Endothelial cell of umbilical vein (primary cell): ENCODE results near the gene DSEL. TPM values are rescaled to one million over a fixed set of nuclear protein-coding genes. Genes with fewer than 3 reads are reported as not detected.

Experiments used
- BruUV-seq: library from RNA; stranded (reverse); fragments of 400-500 nt; replicated peaks from 2 replicates; lab custom pipeline; 2021; lab: Mats Ljungman, UMichigan
- CTCF ChIA-PET: fragments of 300-600, 350-600 bp; sonication (Branson Sonifier 250); formaldehyde crosslinking; loops from one replicate; lab custom pipeline; 2021; ENCODE audit warnings: antibody characterized with exemption, inconsistent platforms; lab: Charles Lee
- POLR2A ChIA-PET: fragments of 300-600, 350-600 bp; sonication (Branson Sonifier 250); formaldehyde crosslinking; loops from one replicate; lab custom pipeline; 2021; ENCODE audit warnings: antibody characterized with exemption, inconsistent platforms; lab: Charles Lee
- DNase-seq: peaks from one replicate; pipeline ENCODE4 v3.0.0-alpha.2; 2011; ENCODE audit warnings: low read depth, low spot score
- FAIRE-seq: peaks from 2 replicates; lab custom pipeline; 2011; peaks lifted over from hg19 to GRCh38; lab: Jason Lieb, UNC
- H2AFZ ChIP-seq: 2 replicates; pipeline ENCODE4 v1.6.0; 2012; ENCODE audit warnings: low read depth, low read length, control low read depth, inconsistent platforms
- H3K27ac ChIP-seq: 2 replicates; pipeline ENCODE4 v1.5.1; 2011; ENCODE audit warnings: low read depth, mild to moderate bottlenecking, control low read depth, low read length, moderate library complexity; ENCODE audit not compliant: insufficient read depth
- H3K27me3 ChIP-seq, 2 experiments: 2 replicates each; pipeline versions ENCODE4 v1.6.0 to v1.6.1; 2011; ENCODE audit warnings: low read length in 2 of 2, mixed read lengths in 1 of 2; ENCODE audit not compliant: control insufficient read depth in 2 of 2, insufficient read depth in 2 of 2
- H3K36me3 ChIP-seq, 2 experiments: 2 replicates in 1 of 2; 3 replicates in 1 of 2; pipeline ENCODE4 v1.5.1; 2011; ENCODE audit warnings: low read length in 2 of 2, mild to moderate bottlenecking in 1 of 2, moderate library complexity in 1 of 2; ENCODE audit not compliant: control insufficient read depth in 2 of 2, insufficient read depth in 2 of 2; ENCODE audit errors: extremely low read depth in 1 of 2
- H3K4me1 ChIP-seq: 3 replicates; pipeline ENCODE4 v1.5.1; 2011; ENCODE audit warnings: mild to moderate bottlenecking, low read length; ENCODE audit not compliant: control insufficient read depth, insufficient read depth; ENCODE audit errors: extremely low read depth
- H3K4me2 ChIP-seq: 2 replicates; pipeline ENCODE4 v1.6.1; 2011; ENCODE audit warnings: low read length, control low read depth, mixed read lengths; ENCODE audit not compliant: insufficient read depth
- H3K4me3 ChIP-seq, 3 experiments: fragments of 200-600 bp in 1 of 3; sonication (generic), shearing (Covaris generic) in 1 of 3; replicated peaks in 1 of 3; 2 replicates each; pipeline ENCODE4 v1.5.1; 2011 to 2016; ENCODE audit warnings: control low read depth in 3 of 3, low read length in 3 of 3, mild to moderate bottlenecking in 2 of 3, inconsistent platforms in 1 of 3, low read depth in 1 of 3, moderate library complexity in 1 of 3; ENCODE audit not compliant: insufficient read depth in 1 of 3
- H3K79me2 ChIP-seq: 2 replicates; pipeline ENCODE4 v1.6.0; 2012; ENCODE audit warnings: low read length, inconsistent platforms; ENCODE audit not compliant: control insufficient read depth, insufficient read depth
- H3K9ac ChIP-seq: replicated peaks from 2 replicates; pipeline ENCODE3; 2011; ENCODE audit warnings: low read length, control low read depth; ENCODE audit not compliant: insufficient read depth; ENCODE audit errors: extremely low read depth
- H3K9me1 ChIP-seq: replicated peaks from 3 replicates; pipeline ENCODE4 v1.6.0; 2011; ENCODE audit warnings: mild to moderate bottlenecking, low read length; ENCODE audit not compliant: control insufficient read depth, insufficient read depth; ENCODE audit errors: extremely low read depth
- H3K9me3 ChIP-seq: replicated peaks from 2 replicates; pipeline ENCODE4 v1.5.1; 2012; ENCODE audit warnings: low read length, inconsistent platforms; ENCODE audit not compliant: control insufficient read depth, insufficient read depth
- H4K20me1 ChIP-seq: replicated peaks from 2 replicates; pipeline ENCODE3; 2011; ENCODE audit warnings: mild to moderate bottlenecking, low read length; ENCODE audit not compliant: control insufficient read depth, insufficient read depth; ENCODE audit errors: extremely low read depth
- FOS ChIP-seq: IDR thresholded peaks from 2 replicates; pipeline ENCODE4 v1.6.1; 2011; ENCODE audit warnings: mild to moderate bottlenecking, low read length, moderate library complexity, borderline replicate concordance; ENCODE audit not compliant: insufficient read depth
- GATA2 ChIP-seq: IDR thresholded peaks from 2 replicates; pipeline ENCODE4 v1.7.0; 2011; ENCODE audit warnings: low read depth, mild to moderate bottlenecking, moderate library complexity, mixed read lengths, low read length; ENCODE audit not compliant: insufficient read length, insufficient read depth
- JUN ChIP-seq: IDR thresholded peaks from 2 replicates; pipeline ENCODE4 v1.6.1; 2011; ENCODE audit warnings: borderline replicate concordance, low read depth; ENCODE audit not compliant: insufficient read length, insufficient read depth
- POLR2A ChIP-seq: IDR thresholded peaks from 2 replicates; pipeline ENCODE4 v1.6.1; 2012; ENCODE audit warnings: low read depth, mild to moderate bottlenecking, control low read depth, low read length
- dilution Hi-C: fragments of 300-500 bp; cut with MboI; formaldehyde crosslinking; loops from one replicate; pipeline ENCODE4 v1.15.0; 2019; ENCODE audit warnings: low sequenced_read_pairs; ENCODE audit not compliant: extremely low pct_ligation_motif_present
- intact Hi-C: fragments of 100-400 bp; cut with micrococcal nuclease; formaldehyde crosslinking; loops from one replicate; pipeline ENCODE4 v1.10.0; 2022
- polyA plus RNA-seq, 4 experiments: library from polyadenylated mRNA; depleted of rRNA in 3 of 4; stranded (reverse) in 3 of 4; unstranded in 1 of 4; fragments of >200 nt; gene quantifications; 2 replicates each; pipeline versions ENCODE4 v1.2.1 to v1.2.3, GENCODE V29; 2011 to 2012; ENCODE audit warnings: missing spikeins in 1 of 4
- total RNA-seq: library from RNA; stranded (reverse); gene quantifications from 2 replicates; pipeline ENCODE4 v1.2.3, GENCODE V29; 2021
- TF ChIP-seq, protein P1 (sequence below), 2 donors: IDR thresholded peaks; 1 replicate in 1 of 2; 2 replicates in 1 of 2; pipeline ENCODE4 v1.5.1; 2011; ENCODE audit warnings: low read length in 2 of 2, mild to moderate bottlenecking in 2 of 2, moderate library complexity in 2 of 2, control low read depth in 1 of 2, inconsistent platforms in 1 of 2, low read depth in 1 of 2; ENCODE audit not compliant: insufficient read depth in 1 of 2; ENCODE audit errors: extremely low read depth in 1 of 2

DSEL gene
- total and polyA plus RNA-seq, 2 donors (not counting 3 experiments of a cell fraction or from before 2014, with no cell fraction given): 2.0 to 4.5 TPM

DNA sequence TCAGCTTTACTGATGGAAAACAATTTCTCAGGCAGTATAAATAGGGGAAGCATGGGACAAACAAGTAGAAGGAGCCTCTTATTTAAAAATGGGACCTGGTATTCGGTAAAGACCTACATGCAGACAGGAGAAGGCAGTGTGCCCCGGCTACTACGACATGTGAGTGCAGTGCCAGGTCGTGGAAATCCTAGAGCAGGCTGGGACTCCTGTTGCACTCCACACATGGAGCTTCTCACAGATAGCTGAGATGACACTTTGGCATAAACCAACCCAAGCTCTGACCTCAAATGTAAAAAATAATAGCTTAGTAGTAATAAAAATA, 885 bp upstream of the DSEL start:
- intact Hi-C loops (loop anchor here (2.0 to 10.0 kb wide), 6 partner anchors 80 to 1197 kb away; partner anchors contain the start of gene TMX3), dilution Hi-C loops (no loop called here)
- H2AFZ ChIP-seq: peak overlapping the region; percentile 95
- H3K27ac ChIP-seq: no peak overlapping the region
- BruUV-seq: no TSS peak
- TF ChIP-seq FOS (no peak), POLR2A (no peak), JUN (no peak)
- no peak for DNase-seq
- H4K20me1 ChIP-seq: no peaks in the 10 kb centered on the region
- H3K9ac ChIP-seq: peak overlapping the region; percentile 85
- peak overlapping the region; percentile 88 for H3K4me2 ChIP-seq
- H3K4me1 ChIP-seq: peaks cover 8% of the 10 kb centered on the region
- peak overlapping the region in 1 of 3 experiments; percentile 84 for H3K4me3 ChIP-seq
- no peaks in the 10 kb centered on the region for H3K9me1 ChIP-seq
- H3K27me3 ChIP-seq: no peaks in the 10 kb centered on the region
- H3K9me3 ChIP-seq: no peaks in the 10 kb centered on the region
- H3K36me3 ChIP-seq: no peaks in the 10 kb centered on the region
- no peaks in the 10 kb centered on the region for H3K79me2 ChIP-seq
- ChIA-PET CTCF (interaction anchor here (1.0 to 4.4 kb wide), 10 partner anchors 9 to 1143 kb away, joined by 3 to 66 read pairs (median 4); no protein-coding TSS in a partner anchor), POLR2A (interaction anchor here (0.9 to 2.5 kb wide), 2 partner anchors 8 to 10 kb away, joined by 3 to 16 read pairs; no protein-coding TSS in a partner anchor)
- no peak for FAIRE-seq

DNA sequence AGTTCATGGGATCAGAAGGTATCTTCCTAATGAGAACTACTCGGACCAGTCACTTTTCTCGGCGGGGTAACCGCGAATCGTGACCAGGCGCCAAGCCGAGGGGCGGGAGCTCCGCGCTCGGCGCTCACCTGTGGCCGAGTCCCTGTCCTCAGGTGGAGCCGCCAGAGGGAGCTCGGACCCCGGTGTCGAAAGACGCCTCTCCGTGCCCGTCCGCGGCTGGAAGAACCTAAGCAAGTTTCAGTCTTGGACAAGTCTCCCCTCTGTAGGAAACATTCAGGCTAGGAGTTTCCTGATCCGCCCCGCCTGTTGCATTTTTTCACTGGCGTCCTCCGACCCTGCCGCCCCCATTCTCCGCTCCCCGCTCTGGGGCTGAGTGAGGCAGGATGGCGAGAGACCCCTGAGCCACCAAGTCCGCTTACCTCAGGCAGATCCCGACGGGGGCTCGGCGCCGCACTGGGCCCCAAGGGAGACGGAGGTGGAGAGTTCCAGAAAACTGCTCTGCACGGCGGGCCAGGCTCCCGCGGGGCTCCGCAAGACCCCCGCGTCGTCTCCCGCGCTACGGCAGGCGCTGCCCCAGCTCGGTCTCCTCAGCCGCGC, 480 bp downstream of the DSEL start:
- ChIA-PET CTCF (interaction anchor here (0.6 to 4.4 kb wide), 45 partner anchors 9 to 1327 kb away, joined by 3 to 66 read pairs (median 4); no protein-coding TSS in a partner anchor), POLR2A (interaction anchor here (0.7 to 2.5 kb wide), 2 partner anchors 9 to 210 kb away, joined by 3 to 16 read pairs; no protein-coding TSS in a partner anchor)
- H3K9ac ChIP-seq: peak overlapping the region; percentile 91
- H3K27ac ChIP-seq: peak overlapping the region; percentile 79
- no peaks in the 10 kb centered on the region for H3K79me2 ChIP-seq
- peak overlapping the region; percentile 97 for H2AFZ ChIP-seq
- no peaks in the 10 kb centered on the region for H4K20me1 ChIP-seq
- DNase-seq (peak; percentile 84), FAIRE-seq (peak; percentile 40)
- H3K9me1 ChIP-seq: peaks cover 2% of the 10 kb centered on the region
- peak overlapping the region; percentile 89 for H3K4me2 ChIP-seq
- dilution Hi-C loops: no loop called here
- H3K27me3 ChIP-seq: no peaks in the 10 kb centered on the region
- no peaks in the 10 kb centered on the region for H3K9me3 ChIP-seq
- intact Hi-C loops: loop anchor here (1.0 to 10.0 kb wide), 11 partner anchors 9 to 1219 kb away; partner anchors contain the start of gene TMX3
- no peaks in the 10 kb centered on the region for H3K36me3 ChIP-seq
- H3K4me3 ChIP-seq: peak overlapping the region; percentile 82 to 96 (median 94)
- H3K4me1 ChIP-seq: peaks cover 8% of the 10 kb centered on the region
- TF ChIP-seq GATA2 (no peak), JUN (no peak)
- TF ChIP-seq, protein P1, sequence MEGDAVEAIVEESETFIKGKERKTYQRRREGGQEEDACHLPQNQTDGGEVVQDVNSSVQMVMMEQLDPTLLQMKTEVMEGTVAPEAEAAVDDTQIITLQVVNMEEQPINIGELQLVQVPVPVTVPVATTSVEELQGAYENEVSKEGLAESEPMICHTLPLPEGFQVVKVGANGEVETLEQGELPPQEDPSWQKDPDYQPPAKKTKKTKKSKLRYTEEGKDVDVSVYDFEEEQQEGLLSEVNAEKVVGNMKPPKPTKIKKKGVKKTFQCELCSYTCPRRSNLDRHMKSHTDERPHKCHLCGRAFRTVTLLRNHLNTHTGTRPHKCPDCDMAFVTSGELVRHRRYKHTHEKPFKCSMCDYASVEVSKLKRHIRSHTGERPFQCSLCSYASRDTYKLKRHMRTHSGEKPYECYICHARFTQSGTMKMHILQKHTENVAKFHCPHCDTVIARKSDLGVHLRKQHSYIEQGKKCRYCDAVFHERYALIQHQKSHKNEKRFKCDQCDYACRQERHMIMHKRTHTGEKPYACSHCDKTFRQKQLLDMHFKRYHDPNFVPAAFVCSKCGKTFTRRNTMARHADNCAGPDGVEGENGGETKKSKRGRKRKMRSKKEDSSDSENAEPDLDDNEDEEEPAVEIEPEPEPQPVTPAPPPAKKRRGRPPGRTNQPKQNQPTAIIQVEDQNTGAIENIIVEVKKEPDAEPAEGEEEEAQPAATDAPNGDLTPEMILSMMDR (IDR thresholded peaks at IDR 0.05; ENCODE audit: extremely low read depth in 1 of 2, insufficient read depth in 1 of 2, low read depth in 1 of 2, low read length in 2 of 2): peak; percentile 61 to 84
- no TSS peak for BruUV-seq
